Activated CD8-positive, alpha-beta memory T cell treated with anti-CD3 and anti-CD28 coated beads for 36 hours (primary cell): ENCODE measurements around the gene CEP97. TPM values are rescaled to one million over a fixed set of nuclear protein-coding genes. Genes with fewer than 3 reads are reported as not detected.
"Not testable (repeated sequence)": the region's sequence is repeated elsewhere in the genome, so short reads cannot be mapped to it uniquely, and the experiment has no call there.

Experiments
- CTCF ChIA-PET: fragments of 350-600 bp; sonication (Branson Sonifier 250); formaldehyde crosslinking; loops from one replicate; lab custom pipeline; 2021; ENCODE audit warnings: antibody characterized with exemption; lab: Charles Lee
- POLR2A ChIA-PET: fragments of 350-600 bp; sonication (Branson Sonifier 250); formaldehyde crosslinking; loops from one replicate; lab custom pipeline; 2021; ENCODE audit warnings: antibody characterized with exemption; lab: Charles Lee
- total RNA-seq, 2 experiments: library from RNA; stranded (reverse); gene quantifications; one replicate each; pipeline ENCODE4 v1.2.3, GENCODE V29; 2021

The CEP97 gene
- total RNA-seq, result 10 to 100 TPM; 18.5 to 22.3 TPM

- ChIA-PET POLR2A (interaction anchor here (1.5 to 2.2 kb wide), 3 partner anchors 48 to 125 kb away, joined by 6 to 9 read pairs (median 7); partner anchors contain the start of genes NXPE3 and ZBTB11), CTCF (interaction anchor here (0.8 to 1.1 kb wide), 2 partner anchors 47 to 55 kb away, joined by 3 read pairs; partner anchors contain the start of gene NXPE3)
Measured at GRCh38 chr3:101724329-101725193, at the start of gene CEP97. CEP97 (plus strand) TSS chr3:101724614; CDS start chr3:101724677, 63 bp downstream.

- POLR2A ChIA-PET, result interaction anchor here (0.6 to 3.3 kb wide), 8 partner anchors 10 to 965 kb away, joined by 3 to 35 read pairs (median 9); partner anchors contain the start of genes CEP97, NFKBIZ, PCNP and RPL24
- CTCF ChIA-PET, result interaction anchor here (0.8 to 4.7 kb wide), 3 partner anchors 11 to 102 kb away, joined by 3 to 22 read pairs (median 3); partner anchors contain the start of genes PCNP and RPL24
Measured at GRCh38 chr3:101675709-101676215, 48.7 kb upstream of the CEP97 start.

GRCh38 chr3:101676216-101676764, 48.1 kb upstream of the CEP97 start:
- CTCF ChIA-PET, result interaction anchor here (0.8 to 4.7 kb wide), 3 partner anchors 10 to 103 kb away, joined by 3 to 22 read pairs (median 3); partner anchors contain the start of genes PCNP and RPL24
- POLR2A ChIA-PET, result interaction anchor here (0.6 to 3.3 kb wide), 8 partner anchors 10 to 966 kb away, joined by 3 to 35 read pairs (median 9); partner anchors contain the start of genes CEP97, NFKBIZ, PCNP and RPL24

GRCh38 chr3:101676765-101677435, 47.5 kb upstream of the CEP97 start, which contains the start of gene ZBTB11:
ZBTB11 (minus strand) TSS chr3:101677132; CDS start chr3:101676914, 218 bp downstream.
- CTCF ChIA-PET, result interaction anchor here (1.3 to 4.7 kb wide), 3 partner anchors 9 to 103 kb away, joined by 3 to 22 read pairs (median 4); partner anchors contain the start of genes PCNP and RPL24
- POLR2A ChIA-PET, result interaction anchor here (0.6 to 3.3 kb wide), 6 partner anchors 9 to 967 kb away, joined by 3 to 35 read pairs (median 10); partner anchors contain the start of genes CEP97, NFKBIZ, PCNP and RPL24

GRCh38 chr3:101677436-101678286, 46.8 kb upstream of the CEP97 start:
- CTCF ChIA-PET, result interaction anchor here (0.8 to 4.7 kb wide), 3 partner anchors 9 to 104 kb away, joined by 3 to 22 read pairs (median 4); partner anchors contain the start of genes PCNP and RPL24
- POLR2A ChIA-PET, result interaction anchor here (0.6 to 3.3 kb wide), 4 partner anchors 8 to 112 kb away, joined by 3 to 35 read pairs (median 22); partner anchors contain the start of genes CEP97, PCNP and RPL24

GRCh38 chr3:101678837-101679236, 45.6 kb upstream of the CEP97 start:
- CTCF ChIA-PET, result interaction anchor here (4.7 kb wide), 1 partner anchor 7 kb away, joined by 22 read pairs; the partner anchor contains the start of gene RPL24

GRCh38 chr3:101680466-101680865, 43.9 kb upstream of the CEP97 start:
- CTCF ChIA-PET, result interaction anchor here (0.7 kb wide), 1 partner anchor 10 kb away, joined by 3 read pairs; no protein-coding TSS in a partner anchor
- POLR2A ChIA-PET, result no interaction called here

More at GRCh38 chr3:101678837-101679236, 45.6 kb upstream of the CEP97 start:
- POLR2A ChIA-PET, result not testable (repeated sequence)

- CTCF ChIA-PET, result interaction anchor here (0.7 to 4.1 kb wide), 5 partner anchors 8 to 295 kb away, joined by 3 to 22 read pairs (median 3); partner anchors contain the start of genes PCNP and ZBTB11
- POLR2A ChIA-PET, result interaction anchor here (0.6 to 4.2 kb wide), 3 partner anchors 8 to 111 kb away, joined by 3 to 35 read pairs (median 4); partner anchors contain the start of genes PCNP and ZBTB11
Measured at GRCh38 chr3:101685050-101685400, 39.4 kb upstream of the CEP97 start.

GRCh38 chr3:101685870-101686307, 38.5 kb upstream of the CEP97 start:
- ChIA-PET CTCF (interaction anchor here (0.7 to 4.1 kb wide), 3 partner anchors 9 to 295 kb away, joined by 3 to 22 read pairs (median 3); partner anchors contain the start of gene ZBTB11), POLR2A (interaction anchor here (0.8 to 4.2 kb wide), 4 partner anchors 9 to 124 kb away, joined by 3 to 35 read pairs (median 4); partner anchors contain the start of genes NXPE3, PCNP, TRMT10C and ZBTB11)

GRCh38 chr3:101687142-101687931, 37.1 kb upstream of the CEP97 start:
- CTCF ChIA-PET, result interaction anchor here (0.6 to 4.1 kb wide), 5 partner anchors 11 to 538 kb away, joined by 3 to 22 read pairs (median 3); partner anchors contain the start of gene ZBTB11
- POLR2A ChIA-PET, result interaction anchor here (0.7 to 4.2 kb wide), 5 partner anchors 11 to 368 kb away, joined by 3 to 35 read pairs (median 5); partner anchors contain the start of genes NFKBIZ, TRMT10C and ZBTB11

GRCh38 chr3:101689286-101689685, 35.1 kb upstream of the CEP97 start:
- CTCF ChIA-PET, result no interaction called here

GRCh38 chr3:101690972-101691371, 33.4 kb upstream of the CEP97 start:
- POLR2A ChIA-PET, result no interaction called here
- CTCF ChIA-PET, result interaction anchor here (0.7 kb wide), 1 partner anchor 524 kb away, joined by 4 read pairs; no protein-coding TSS in a partner anchor

More at GRCh38 chr3:101689286-101689685, 35.1 kb upstream of the CEP97 start:
- POLR2A ChIA-PET, result no interaction called here

GRCh38 chr3:101691685-101692671, 32.4 kb upstream of the CEP97 start:
- CTCF ChIA-PET, result interaction anchor here (0.7 kb wide), 1 partner anchor 1858 kb away, joined by 3 read pairs; no protein-coding TSS in a partner anchor

GRCh38 chr3:101693540-101693939, 30.9 kb upstream of the CEP97 start:
- CTCF ChIA-PET, POLR2A ChIA-PET: not testable (repeated sequence)

More at GRCh38 chr3:101691685-101692671, 32.4 kb upstream of the CEP97 start:
- POLR2A ChIA-PET, result not testable (repeated sequence)
